WI38 (cell line): ENCODE data around the gene MRTFA.

ENCODE experiments used
- H3K4me3 ChIP-seq: 2 replicates; pipeline ENCODE4 v1.5.1; 2011; ENCODE audit warnings: low read depth, mild to moderate bottlenecking, control low read depth, low read length
- TF ChIP-seq, protein P1 (sequence below): IDR thresholded peaks from 2 replicates; pipeline ENCODE4 v1.5.1; 2012; ENCODE audit warnings: low read depth, mild to moderate bottlenecking, control low read depth, low read length

Gene MRTFA

DNA sequence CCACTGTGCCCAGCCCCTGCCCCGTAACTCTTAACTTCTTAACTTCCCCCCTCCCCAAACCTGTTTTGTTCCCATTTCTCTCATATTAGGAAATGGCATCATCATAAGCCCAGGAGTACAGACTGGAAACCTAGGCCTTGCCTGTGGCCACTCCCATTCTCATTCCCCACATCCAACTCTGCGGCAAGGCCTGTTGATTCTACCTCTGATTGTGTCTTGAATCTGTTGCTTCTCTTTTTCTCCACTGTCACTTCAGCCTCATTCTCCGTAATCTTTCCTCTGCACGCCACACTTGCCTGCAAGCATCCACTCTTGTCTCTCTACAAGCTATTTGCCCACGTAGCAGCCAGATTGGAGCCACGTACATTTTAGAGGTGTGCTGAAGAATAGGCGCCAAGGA is 240.9 kb downstream of the MRTFA start:
- TF ChIP-seq, protein P1, sequence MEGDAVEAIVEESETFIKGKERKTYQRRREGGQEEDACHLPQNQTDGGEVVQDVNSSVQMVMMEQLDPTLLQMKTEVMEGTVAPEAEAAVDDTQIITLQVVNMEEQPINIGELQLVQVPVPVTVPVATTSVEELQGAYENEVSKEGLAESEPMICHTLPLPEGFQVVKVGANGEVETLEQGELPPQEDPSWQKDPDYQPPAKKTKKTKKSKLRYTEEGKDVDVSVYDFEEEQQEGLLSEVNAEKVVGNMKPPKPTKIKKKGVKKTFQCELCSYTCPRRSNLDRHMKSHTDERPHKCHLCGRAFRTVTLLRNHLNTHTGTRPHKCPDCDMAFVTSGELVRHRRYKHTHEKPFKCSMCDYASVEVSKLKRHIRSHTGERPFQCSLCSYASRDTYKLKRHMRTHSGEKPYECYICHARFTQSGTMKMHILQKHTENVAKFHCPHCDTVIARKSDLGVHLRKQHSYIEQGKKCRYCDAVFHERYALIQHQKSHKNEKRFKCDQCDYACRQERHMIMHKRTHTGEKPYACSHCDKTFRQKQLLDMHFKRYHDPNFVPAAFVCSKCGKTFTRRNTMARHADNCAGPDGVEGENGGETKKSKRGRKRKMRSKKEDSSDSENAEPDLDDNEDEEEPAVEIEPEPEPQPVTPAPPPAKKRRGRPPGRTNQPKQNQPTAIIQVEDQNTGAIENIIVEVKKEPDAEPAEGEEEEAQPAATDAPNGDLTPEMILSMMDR: no peak
- no peak overlapping the region for H3K4me3 ChIP-seq

DNA sequence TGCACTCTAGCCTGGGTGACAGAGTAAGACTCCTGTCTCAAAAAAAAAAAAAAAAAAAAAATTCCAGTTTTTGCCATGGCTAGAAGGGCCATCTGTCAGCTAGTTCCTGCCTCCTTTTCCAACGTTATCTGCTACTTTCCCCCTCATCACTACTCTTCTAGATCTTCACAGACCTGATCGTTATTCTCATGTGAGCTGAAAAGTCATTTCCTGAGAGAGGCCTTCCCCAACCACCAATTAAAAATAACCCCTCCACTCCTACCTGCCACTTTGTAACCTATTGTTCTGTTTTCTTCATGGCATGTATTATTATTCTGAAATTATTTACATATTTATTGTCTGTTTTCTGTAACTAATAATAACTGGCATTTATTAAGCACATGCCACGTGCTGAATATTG is 241.9 kb downstream of the MRTFA start:
- TF ChIP-seq, protein P1: no peak
- no peak overlapping the region for H3K4me3 ChIP-seq

DNA sequence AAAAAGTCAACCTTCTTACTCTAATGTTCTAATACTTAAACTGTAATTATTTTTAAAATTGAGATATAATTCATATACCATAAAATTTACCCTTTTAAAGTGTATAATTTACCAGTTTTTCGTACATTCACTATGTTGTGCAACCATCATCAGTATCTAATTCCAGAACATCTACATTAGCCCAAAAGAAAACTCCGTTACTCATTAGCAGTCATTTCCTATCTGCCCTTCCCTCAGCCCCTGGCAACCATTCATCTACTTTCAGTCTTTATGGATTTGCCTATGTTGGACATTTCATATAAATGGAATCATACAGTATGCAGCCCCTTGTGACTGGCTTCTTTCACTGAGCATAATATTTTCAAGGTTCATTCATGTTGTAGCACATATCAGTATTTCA is 243.9 kb downstream of the MRTFA start:
- no peak overlapping the region for H3K4me3 ChIP-seq
- TF ChIP-seq, protein P1: no peak

DNA sequence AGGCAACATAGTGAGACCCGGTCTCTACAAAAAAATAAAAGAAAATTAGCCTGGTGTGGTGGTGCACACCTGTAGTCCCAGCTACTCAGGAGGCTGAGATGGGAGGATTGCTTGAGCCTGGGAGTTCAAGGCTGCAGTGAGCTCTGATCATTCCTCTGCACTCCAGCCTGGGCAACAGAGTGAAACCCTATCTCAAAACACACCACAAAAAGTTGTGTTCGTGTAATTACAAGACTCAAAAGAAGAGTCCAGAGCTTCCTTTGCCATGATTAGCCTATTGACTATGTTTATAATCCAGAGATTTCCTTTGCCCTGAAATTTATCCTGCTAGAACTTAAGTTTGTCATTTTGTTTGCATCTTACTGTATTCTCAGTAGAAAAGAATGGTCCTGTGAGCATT is 245.1 kb downstream of the MRTFA start:
- TF ChIP-seq, protein P1: no peak
- no peak overlapping the region for H3K4me3 ChIP-seq

DNA sequence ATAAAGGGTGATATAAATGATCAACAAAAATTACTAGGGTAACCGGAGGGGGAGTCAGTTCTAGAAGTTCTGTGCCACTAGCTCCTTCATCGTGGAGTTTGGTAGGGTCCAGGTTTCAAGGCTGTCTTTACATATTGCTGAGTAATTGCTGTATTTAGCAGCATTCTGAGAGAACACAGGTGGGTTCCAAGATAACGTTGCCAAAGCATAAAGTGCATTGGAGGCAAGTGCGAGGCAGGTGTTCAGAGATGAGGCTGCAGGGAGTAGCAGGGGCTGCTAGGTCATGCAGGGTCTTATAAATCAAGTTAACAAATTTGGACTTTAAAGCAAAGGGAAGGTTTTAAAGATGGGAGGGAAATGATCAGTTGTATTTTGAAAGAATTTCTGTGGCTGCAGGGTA is 248.3 kb downstream of the MRTFA start:
- TF ChIP-seq, protein P1: no peak
- no peak overlapping the region for H3K4me3 ChIP-seq

DNA sequence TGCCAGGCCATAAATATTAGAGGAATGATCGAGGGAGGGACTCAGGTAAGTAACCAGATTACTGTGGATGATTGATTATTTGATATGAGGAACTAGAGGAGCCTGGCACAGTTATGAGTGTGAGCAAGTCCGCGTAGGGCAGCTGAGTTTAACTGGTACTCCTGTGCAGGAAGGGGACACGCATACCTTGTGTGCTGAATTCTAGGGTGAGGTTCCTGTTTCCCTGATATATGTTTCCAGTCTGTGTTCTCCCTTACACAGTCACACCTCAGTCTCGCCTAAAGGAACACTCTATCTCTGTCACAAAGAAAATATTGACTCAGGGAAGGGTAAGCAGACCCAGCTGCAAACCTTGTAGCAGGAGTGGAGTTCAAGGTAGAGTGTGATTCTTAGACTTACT is 248.8 kb downstream of the MRTFA start:
- TF ChIP-seq, protein P1: no peak
- H3K4me3 ChIP-seq: no peak overlapping the region

DNA sequence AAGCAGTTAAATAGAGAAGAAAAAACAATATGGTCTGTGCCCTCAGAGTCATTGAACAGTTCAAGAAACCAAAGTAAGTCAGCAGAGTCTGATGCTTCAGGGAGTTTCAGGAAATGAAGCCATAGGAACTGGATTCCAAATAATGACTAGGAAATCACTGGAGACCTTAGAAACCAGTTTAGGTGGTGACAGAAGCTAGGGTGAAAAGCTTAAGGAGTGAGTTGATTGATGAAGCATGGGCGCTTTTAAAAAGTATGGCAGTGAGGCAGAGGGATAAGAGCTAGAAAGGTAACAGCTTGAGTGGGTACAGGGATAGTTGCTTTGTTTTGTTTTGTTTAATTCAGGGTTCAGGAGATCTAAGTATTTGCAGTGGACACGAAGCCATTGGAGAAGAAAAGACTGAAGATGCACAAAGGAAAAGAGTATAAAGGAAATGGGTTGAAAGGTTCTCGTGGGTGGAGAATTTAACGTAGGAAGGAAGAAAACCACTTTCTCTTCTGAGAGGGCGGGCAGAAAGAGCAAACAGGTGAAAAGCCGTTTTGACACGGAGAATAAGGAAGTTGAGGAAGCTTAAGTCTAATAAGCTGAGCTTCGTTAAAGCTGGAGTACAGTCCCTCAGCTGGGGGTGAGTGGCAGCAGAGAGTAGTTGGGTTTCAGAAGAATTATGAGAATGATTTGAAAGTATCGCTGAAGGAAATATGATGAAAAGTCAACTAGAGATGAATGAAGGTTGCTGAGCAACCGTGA is 251.3 kb downstream of the MRTFA start:
- TF ChIP-seq, protein P1: no peak
- no peak overlapping the region for H3K4me3 ChIP-seq
